CD4-positive, alpha-beta T cell (primary cell): ENCODE measurements around the gene USPL1. TPM values are rescaled to one million over a fixed set of nuclear protein-coding genes. Genes with fewer than 3 reads are reported as not detected.

ENCODE experiments used
- ATAC-seq: fragments of 200-7000 bp; cut with Tn5 transposase; one replicate; pipeline ENCODE4 v1.10.0; 2022; ENCODE audit warnings: mild to moderate bottlenecking; ENCODE audit not compliant: poor library complexity
- CTCF ChIA-PET: fragments of 350-600 bp; sonication (Branson Sonifier 250); formaldehyde crosslinking; loops from one replicate; lab custom pipeline; 2021; ENCODE audit warnings: antibody characterized with exemption, inconsistent platforms; lab: Charles Lee
- POLR2A ChIA-PET: fragments of 350-600 bp; sonication (Branson Sonifier 250); formaldehyde crosslinking; loops from one replicate; lab custom pipeline; 2021; ENCODE audit warnings: antibody characterized with exemption, inconsistent platforms; lab: Charles Lee
- DNase-seq, 14 experiments: peaks; one replicate each; pipeline ENCODE4 v3.0.0-alpha.2; 2013 to 2020; ENCODE audit warnings: mixed read lengths in 2 of 14
- H3K27ac ChIP-seq, 2 donors: one replicate each; pipeline versions ENCODE4 v1.5.1 to v1.7.0; 2013; ENCODE audit warnings: low read length in 2 of 2, low read depth in 1 of 2, mild to moderate bottlenecking in 1 of 2
- H3K27me3 ChIP-seq, 2 experiments: 1 replicate in 1 of 2; 2 replicates in 1 of 2; pipeline versions ENCODE4 v1.6.1 to v1.7.0; 2013; ENCODE audit warnings: low read length in 2 of 2, control low read depth in 1 of 2, mild to moderate bottlenecking in 1 of 2, moderate library complexity in 1 of 2; ENCODE audit not compliant: insufficient read depth in 2 of 2, control insufficient read depth in 1 of 2
- H3K36me3 ChIP-seq: one replicate; pipeline ENCODE4 v1.6.1; 2013; ENCODE audit warnings: low read length, control low read depth; ENCODE audit not compliant: insufficient read depth
- H3K4me1 ChIP-seq: one replicate; pipeline ENCODE4 v1.6.1; 2013; ENCODE audit warnings: low read length, control low read depth; ENCODE audit not compliant: insufficient read depth
- H3K4me3 ChIP-seq: one replicate; pipeline ENCODE4 v1.5.1; 2013; ENCODE audit warnings: mild to moderate bottlenecking, low read length, moderate library complexity
- H3K9me3 ChIP-seq, 2 experiments: 1 replicate in 1 of 2; 2 replicates in 1 of 2; pipeline versions ENCODE4 v1.6.1 to v1.7.0; 2013; ENCODE audit warnings: low read length in 2 of 2, mild to moderate bottlenecking in 2 of 2, control low read depth in 1 of 2, moderate library complexity in 1 of 2; ENCODE audit not compliant: control insufficient read depth in 1 of 2, insufficient read depth in 1 of 2
- H3K27ac Mint-ChIP-seq: one replicate; pipeline ENCODE4 v1.8.0; 2020; ENCODE audit warnings: mixed read lengths
- H3K27me3 Mint-ChIP-seq: one replicate; pipeline ENCODE4 v1.8.0; 2021; ENCODE audit warnings: mixed read lengths
- H3K36me3 Mint-ChIP-seq: one replicate; pipeline ENCODE4 v1.8.0; 2021; ENCODE audit warnings: low read depth, mixed read lengths
- H3K4me1 Mint-ChIP-seq: one replicate; pipeline ENCODE4 v1.8.0; 2021; ENCODE audit warnings: low read depth, mixed read lengths
- H3K4me3 Mint-ChIP-seq: one replicate; pipeline ENCODE4 v1.8.0; 2020; ENCODE audit warnings: mild to moderate bottlenecking, mixed read lengths
- H3K9me3 Mint-ChIP-seq: one replicate; pipeline ENCODE4 v1.8.0; 2020; ENCODE audit warnings: mixed read lengths
- CTCF ChIP-seq: fragments of 200-600 bp; IDR thresholded peaks from one replicate; pipeline ENCODE4 v1.8.0; 2022; ENCODE audit warnings: antibody characterized with exemption, mild to moderate bottlenecking
- intact Hi-C, 2 experiments: fragments of 100-400 bp; cut with DNase I in 1 of 2; cut with micrococcal nuclease in 1 of 2; formaldehyde crosslinking; loops; one replicate each; pipeline versions ENCODE4 v1.15.1 to v1.9.0; 2023 to 2025; cut with DNase I, micrococcal nuclease
- total RNA-seq, 174 experiments: library from RNA in 2 of 174; stranded (reverse) in 2 of 174; gene quantifications; one replicate each; pipeline ENCODE4 v1.2.3 and lab custom pipeline; 2021 to 2026

The USPL1 gene
- total RNA-seq, 2 experiments from 2014 or later: 41.2 to 42.0 TPM

- DNase-seq (no peak), ATAC-seq (no peak)
- no peak overlapping the region for H3K27ac ChIP-seq
- no peaks in the 10 kb centered on the region for H3K36me3 Mint-ChIP-seq
- no peaks in the 10 kb centered on the region for H3K9me3 ChIP-seq
- H3K27ac Mint-ChIP-seq: no peak overlapping the region
- no peak overlapping the region for H3K4me3 Mint-ChIP-seq
- H3K36me3 ChIP-seq: no peaks in the 10 kb centered on the region
- no peak overlapping the region for H3K4me3 ChIP-seq
- intact Hi-C loops: no loop called here
- no peaks in the 10 kb centered on the region for H3K27me3 ChIP-seq
- ChIA-PET CTCF (no interaction called here), POLR2A (no interaction called here)
- H3K9me3 Mint-ChIP-seq: no peaks in the 10 kb centered on the region
- TF ChIP-seq CTCF: no peak
- peaks cover 10% of the 10 kb centered on the region for H3K4me1 Mint-ChIP-seq
- peaks cover 5% of the 10 kb centered on the region for H3K4me1 ChIP-seq
- H3K27me3 Mint-ChIP-seq: peaks cover 19% of the 10 kb centered on the region
Observed at GRCh38 chr13:30697996-30698401, 80.3 kb downstream of the USPL1 start.

DNA sequence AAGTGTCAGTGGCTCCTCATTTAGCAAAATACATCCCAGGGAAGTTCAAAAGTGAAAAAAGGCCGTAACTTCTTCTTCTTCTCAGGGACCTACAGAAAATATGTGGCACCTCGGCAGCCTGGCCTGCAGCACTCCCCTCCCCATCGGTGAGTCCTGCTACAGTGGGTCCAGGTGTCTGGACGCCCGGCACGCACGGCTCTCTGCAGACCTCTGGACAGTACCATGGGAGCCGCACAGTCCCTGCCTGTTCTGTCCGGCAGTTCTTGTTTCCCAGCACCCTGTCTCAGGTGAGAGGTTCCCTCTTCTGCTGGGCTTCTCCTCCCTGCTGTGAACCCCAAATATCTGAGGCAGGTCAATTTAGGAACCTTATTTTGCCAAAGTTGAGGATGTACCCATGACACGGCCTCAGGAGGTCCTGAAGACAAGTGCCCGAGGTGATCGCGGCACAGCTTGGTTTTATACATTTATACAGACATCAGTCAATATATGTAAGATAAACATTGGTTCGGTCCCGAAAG lies 80.8 kb downstream of the USPL1 start:
- intact Hi-C loops: no loop called here
- H3K36me3 ChIP-seq: no peaks in the 10 kb centered on the region
- H3K27ac ChIP-seq: no peak overlapping the region
- TF ChIP-seq CTCF: no peak
- ATAC-seq: no peak
- H3K27ac Mint-ChIP-seq: no peak overlapping the region
- no peak for DNase-seq
- POLR2A ChIA-PET: no interaction called here
- no peaks in the 10 kb centered on the region for H3K9me3 ChIP-seq
- H3K4me3 ChIP-seq: no peak overlapping the region
- CTCF ChIA-PET: interaction anchor here (1.4 kb wide), 1 partner anchor 10 kb away, joined by 4 read pairs; no protein-coding TSS in a partner anchor
- H3K27me3 ChIP-seq: no peaks in the 10 kb centered on the region
- no peaks in the 10 kb centered on the region for H3K9me3 Mint-ChIP-seq
- H3K36me3 Mint-ChIP-seq: no peaks in the 10 kb centered on the region
- H3K4me1 ChIP-seq: peaks cover 5% of the 10 kb centered on the region
- H3K4me3 Mint-ChIP-seq: no peak overlapping the region
- peaks cover 10% of the 10 kb centered on the region for H3K4me1 Mint-ChIP-seq
- H3K27me3 Mint-ChIP-seq: peaks cover 19% of the 10 kb centered on the region

DNA sequence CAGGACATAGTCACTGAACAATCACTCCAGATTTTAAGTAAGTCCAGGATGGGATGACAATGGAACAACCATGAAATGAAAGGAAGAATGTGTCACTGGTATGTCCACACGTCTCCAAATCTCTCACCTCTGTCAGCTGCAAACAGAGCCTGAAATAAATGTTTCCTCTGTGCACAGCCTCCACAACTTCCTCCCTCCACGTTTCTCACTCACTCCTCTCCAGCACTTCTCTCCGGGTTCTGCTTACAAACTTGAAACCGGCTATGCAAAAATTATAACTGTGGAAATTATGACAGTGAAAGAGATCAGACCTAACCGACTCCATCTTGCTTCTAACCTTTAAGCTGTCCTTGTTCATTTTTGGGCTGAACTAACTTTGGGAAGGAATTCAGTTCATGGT lies 82.6 kb downstream of the USPL1 start:
- no peak for TF ChIP-seq CTCF
- no peaks in the 10 kb centered on the region for H3K9me3 ChIP-seq
- Mint-ChIP-seq H3K36me3 (no peaks in the 10 kb centered on the region), H3K4me1 (peaks cover 10% of the 10 kb centered on the region), H3K27ac (no peak overlapping the region), H3K4me3 (no peak overlapping the region), H3K27me3 (peaks cover 13% of the 10 kb centered on the region), H3K9me3 (no peaks in the 10 kb centered on the region)
- no peaks in the 10 kb centered on the region for H3K27me3 ChIP-seq
- H3K4me3 ChIP-seq: no peak overlapping the region
- intact Hi-C loops: no loop called here
- ATAC-seq: no peak
- ChIA-PET POLR2A (no interaction called here), CTCF (no interaction called here)
- H3K27ac ChIP-seq: no peak overlapping the region
- H3K4me1 ChIP-seq: peaks cover 5% of the 10 kb centered on the region
- DNase-seq: no peak
- no peaks in the 10 kb centered on the region for H3K36me3 ChIP-seq
